Measurements from ENCODE around the gene DLG1.

The DLG1 gene

GRCh38 chr3:197030379-197031314, 267.8 kb downstream of the DLG1 start:
- DNase-seq (ENCODE audit: low read depth in 2 of 2), result no peak

DNA sequence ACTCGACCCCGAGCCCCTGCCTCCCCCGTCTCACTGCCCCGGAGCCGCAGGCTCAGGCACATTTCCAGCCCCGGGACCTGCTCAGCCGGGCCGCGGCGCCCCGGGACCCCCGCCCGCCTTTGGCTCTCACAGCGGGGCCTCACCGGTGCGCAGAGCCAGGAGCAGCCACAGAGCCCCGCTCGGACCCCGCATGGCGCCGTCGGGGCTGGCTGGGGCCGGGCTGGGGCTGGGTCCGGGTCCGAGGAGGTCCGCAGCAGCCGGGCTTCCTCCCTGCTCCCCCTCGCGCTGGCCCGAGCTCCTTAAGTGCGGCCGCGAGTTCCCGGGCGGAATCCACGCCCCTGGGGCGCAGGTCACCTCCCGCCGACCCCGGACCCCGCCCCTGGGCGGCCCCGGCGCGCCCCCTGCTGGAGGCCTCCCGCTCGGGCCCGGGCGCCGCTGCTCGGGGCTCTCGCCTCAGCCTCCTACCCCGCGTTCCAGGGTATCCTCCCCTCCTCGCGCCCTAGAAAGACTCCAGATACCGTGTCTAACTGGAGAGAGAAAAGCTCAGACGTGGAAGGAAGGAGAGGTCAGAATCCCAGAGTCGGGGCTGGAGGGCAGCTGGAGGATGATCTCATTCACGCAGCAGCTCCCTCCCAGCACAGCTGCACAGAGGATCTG, 268.8 kb downstream of the DLG1 start, which contains the start of gene MELTF:
MELTF (minus strand) TSS at position 307 of the 657 bp plus-strand sequence; CDS start at position 192, 115 bp downstream.
- peak; percentile 65 to 68 for DNase-seq (ENCODE audit: low read depth in 2 of 2)

GRCh38 chr3:197028728-197029510, 269.5 kb downstream of the DLG1 start:
- DNase-seq (ENCODE audit: low read depth in 2 of 2), result no peak

GRCh38 chr3:197027896-197028727, 270.3 kb downstream of the DLG1 start:
- DNase-seq (ENCODE audit: low read depth in 2 of 2), result no peak

GRCh38 chr3:197027151-197027895, 271.1 kb downstream of the DLG1 start:
- no peak for DNase-seq (ENCODE audit: low read depth in 2 of 2)

DNA sequence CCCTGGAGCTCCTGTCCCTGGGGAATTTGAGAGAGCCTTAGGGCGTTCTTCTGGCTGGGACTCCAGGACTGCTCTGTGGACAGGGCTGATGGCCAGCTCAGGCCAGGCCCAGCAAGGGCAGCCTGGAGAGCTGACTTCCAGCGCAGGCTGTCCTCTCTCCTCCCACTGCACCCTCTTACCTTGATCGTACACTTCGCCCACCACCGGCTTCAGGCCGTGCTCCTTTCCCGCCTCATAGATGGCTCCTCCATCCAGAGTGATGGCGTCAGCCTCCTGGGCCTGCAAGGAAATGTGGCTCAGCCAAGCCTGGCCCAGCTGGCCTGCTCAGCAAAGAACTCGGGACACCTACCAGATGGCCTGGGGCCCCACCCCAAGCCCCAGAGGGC, 271.9 kb downstream of the DLG1 start:
- DNase-seq (ENCODE audit: low read depth in 2 of 2), result no peak

GRCh38 chr3:197025736-197026480, 272.5 kb downstream of the DLG1 start:
- DNase-seq (ENCODE audit: low read depth in 2 of 2), result no peak

- no peak for DNase-seq (ENCODE audit: low read depth in 2 of 2)
Measured at GRCh38 chr3:197024881-197025735, 273.3 kb downstream of the DLG1 start.

- DNase-seq (ENCODE audit: low read depth in 2 of 2), result no peak
Measured at GRCh38 chr3:197023998-197024651, 274.3 kb downstream of the DLG1 start.

- DNase-seq (ENCODE audit: low read depth in 2 of 2), result no peak
Measured at GRCh38 chr3:197023241-197023997, 275.0 kb downstream of the DLG1 start.

GRCh38 chr3:197022405-197023231, 275.8 kb downstream of the DLG1 start:
- no peak for DNase-seq (ENCODE audit: low read depth in 2 of 2)

- no peak for DNase-seq (ENCODE audit: low read depth in 2 of 2)
Measured at GRCh38 chr3:197021729-197022404, 276.5 kb downstream of the DLG1 start.

DNA sequence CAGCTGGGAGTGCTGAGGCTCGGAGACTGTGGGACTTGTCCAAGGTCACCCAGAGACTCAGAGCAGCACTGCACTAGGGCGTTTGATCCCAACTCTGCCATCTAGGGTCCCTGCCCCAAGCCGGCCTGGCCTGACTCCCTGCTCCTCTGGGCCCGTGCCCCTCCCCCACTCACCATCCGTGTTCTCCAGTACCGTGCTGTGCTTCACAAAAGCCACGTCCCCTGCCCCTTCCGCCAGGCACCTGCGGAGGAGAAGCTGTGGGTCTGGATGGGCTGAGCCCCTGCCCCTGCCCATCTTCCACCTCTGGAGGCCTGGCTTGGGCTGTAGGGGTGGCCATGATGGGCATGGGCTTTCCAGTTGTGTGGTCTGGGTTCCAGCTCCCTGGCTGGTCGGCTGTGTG, 277.2 kb downstream of the DLG1 start:
- DNase-seq (ENCODE audit: low read depth in 2 of 2), result no peak

- no peak for DNase-seq (ENCODE audit: low read depth in 2 of 2)
Measured at GRCh38 chr3:197019535-197019934, 278.9 kb downstream of the DLG1 start.

DNA sequence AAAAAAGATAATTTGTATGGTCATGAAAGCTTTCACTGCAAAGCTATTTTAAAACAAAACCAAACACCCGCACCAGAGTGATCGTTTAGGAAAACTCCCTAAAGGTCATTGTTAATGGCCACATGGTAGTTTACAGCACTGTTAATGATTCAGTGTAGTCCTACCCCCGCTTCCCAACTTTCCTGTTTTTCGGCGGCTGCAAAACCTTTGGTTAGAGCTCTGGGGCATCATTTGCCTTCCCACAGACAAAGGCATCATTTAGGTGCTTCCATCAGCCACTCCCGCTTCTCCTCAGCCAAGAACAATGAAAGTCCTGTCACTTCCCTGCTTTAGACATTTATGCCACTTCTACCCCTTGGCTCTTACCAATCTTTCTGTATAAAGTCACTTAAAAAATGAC, 279.4 kb downstream of the DLG1 start:
- DNase-seq (ENCODE audit: low read depth in 2 of 2), result no peak

- no peak for DNase-seq (ENCODE audit: low read depth in 2 of 2)
Measured at GRCh38 chr3:197017003-197017402, 281.4 kb downstream of the DLG1 start.

Data from stimulated activated CD8-positive, alpha-beta memory T cell treated with anti-CD3 and anti-CD28 coated beads, Interleukin-2, amount 100 ng/mL, for 48 hours (primary cell).